Activated CD4-positive, CD25-positive, alpha-beta regulatory T cell (primary cell): ENCODE measurements around the gene STRIP2.
"Not testable (repeated sequence)": the region's sequence is repeated elsewhere in the genome, so short reads cannot be mapped to it uniquely, and the experiment has no call there.

Experiments used
- DNase-seq, 4 experiments: peaks; one replicate each; lab custom pipeline; 2025; lab: John Stamatoyannopoulos, UW

Gene STRIP2

GRCh38 chr7:129530795-129531391, 96.7 kb downstream of the STRIP2 start:
- peak in 2 of 4 experiments; percentile 6 to 20 for DNase-seq

- no peak for DNase-seq
Measured at GRCh38 chr7:129531721-129532120, 97.5 kb downstream of the STRIP2 start.

- no peak for DNase-seq
Measured at GRCh38 chr7:129532375-129532774, 98.1 kb downstream of the STRIP2 start.

GRCh38 chr7:129534558-129535274, 100.5 kb downstream of the STRIP2 start:
- not testable (repeated sequence) for DNase-seq

GRCh38 chr7:129535896-129536295, 101.7 kb downstream of the STRIP2 start:
- DNase-seq, result no peak

- no peak for DNase-seq
Measured at GRCh38 chr7:129536323-129536722, 102.1 kb downstream of the STRIP2 start.
